Neural cell (in vitro differentiated cells): Measurements from ENCODE around the gene ACTR10. TPM values are rescaled to one million over a fixed set of nuclear protein-coding genes. Genes with fewer than 3 reads are reported as not detected.

Source experiments
- H2AFZ ChIP-seq: fragments of 200-600, 300-800 bp; sonication (generic), shearing (Covaris generic); 2 replicates; pipeline ENCODE4 v1.6.0; 2014; ENCODE audit warnings: low read depth, mild to moderate bottlenecking, antibody characterized with exemption, low read length, moderate library complexity
- H3F3A ChIP-seq: fragments of 200-600 bp; shearing (Covaris generic); 2 replicates; pipeline ENCODE4 v1.6.1; 2016; ENCODE audit warnings: mild to moderate bottlenecking, moderate library complexity, mixed read lengths, antibody characterized with exemption, low read length; ENCODE audit not compliant: insufficient read depth, poor library complexity, severe bottlenecking
- H3K27ac ChIP-seq: fragments of 200-600, 300-800 bp; sonication (generic), shearing (Covaris generic); 2 replicates; pipeline ENCODE4 v1.5.1; 2014; ENCODE audit warnings: mild to moderate bottlenecking, low read length, moderate library complexity
- H3K27me3 ChIP-seq: fragments of 300-800, 200-600 bp; sonication (generic), shearing (Covaris generic); 2 replicates; pipeline ENCODE4 v1.6.0; 2014; ENCODE audit warnings: mild to moderate bottlenecking, low read depth, low read length, moderate library complexity; ENCODE audit not compliant: insufficient read depth
- H3K36me3 ChIP-seq: fragments of 300-800, 200-600 bp; sonication (generic), shearing (Covaris generic); 2 replicates; pipeline ENCODE4 v1.5.1; 2014; ENCODE audit warnings: mild to moderate bottlenecking, antibody characterized with exemption, low read length, moderate library complexity; ENCODE audit not compliant: insufficient read depth
- H3K4me2 ChIP-seq: fragments of 300-800, 200-600 bp; sonication (generic), shearing (Covaris generic); 2 replicates; pipeline ENCODE4 v1.6.0; 2014; ENCODE audit warnings: mild to moderate bottlenecking, low read length
- H3K4me3 ChIP-seq: fragments of 300-800, 200-600 bp; sonication (generic), shearing (Covaris generic); 2 replicates; pipeline ENCODE4 v1.5.1; 2014; ENCODE audit warnings: mild to moderate bottlenecking, low read length, moderate library complexity
- H3K79me2 ChIP-seq: fragments of 200-600 bp; shearing (Covaris generic); replicated peaks from 2 replicates; pipeline ENCODE4 v1.6.0; 2014; ENCODE audit warnings: mild to moderate bottlenecking, low read length, moderate library complexity; ENCODE audit not compliant: insufficient read depth
- H3K9ac ChIP-seq: fragments of 300-800, 200-600 bp; sonication (generic), shearing (Covaris generic); 2 replicates; pipeline ENCODE4 v1.6.1; 2016; ENCODE audit warnings: mild to moderate bottlenecking, low read length, mixed read lengths
- H3K9me2 ChIP-seq: fragments of 200-600 bp; shearing (Covaris generic); 2 replicates; pipeline ENCODE4 v1.6.1; 2016; ENCODE audit warnings: mild to moderate bottlenecking, low read length, mixed read lengths; ENCODE audit not compliant: insufficient read depth
- H3K9me3 ChIP-seq: fragments of 200-600, 300-800 bp; sonication (generic), shearing (Covaris generic); 2 replicates; pipeline ENCODE4 v1.6.1; 2016; ENCODE audit warnings: mild to moderate bottlenecking, mixed run types, low read length, moderate library complexity, mixed read lengths
- H4K20me1 ChIP-seq: fragments of 200-600 bp; shearing (Covaris generic); 2 replicates; pipeline ENCODE4 v1.6.1; 2016; ENCODE audit warnings: mild to moderate bottlenecking, mixed run types; ENCODE audit not compliant: insufficient read depth
- EZH2 ChIP-seq: fragments of 200-600, 300-800 bp; shearing (Covaris generic), sonication (generic); IDR thresholded peaks from 2 replicates; pipeline ENCODE4 v1.6.1; 2014; ENCODE audit warnings: antibody characterized with exemption, low read length, borderline replicate concordance, mild to moderate bottlenecking; ENCODE audit not compliant: insufficient read depth, poor library complexity, severe bottlenecking
- MXI1 ChIP-seq: fragments of 450-650 bp; conservative IDR thresholded peaks from 2 replicates; pipeline ENCODE4 v1.6.1; 2014; ENCODE audit warnings: antibody characterized with exemption, mild to moderate bottlenecking; ENCODE audit not compliant: poor library complexity, severe bottlenecking
- RAD21 ChIP-seq: fragments of 450-650 bp; conservative IDR thresholded peaks from 2 replicates; pipeline ENCODE4 v1.6.1; 2014; ENCODE audit warnings: antibody characterized with exemption, mild to moderate bottlenecking, moderate library complexity
- SMC3 ChIP-seq: fragments of 450-650 bp; conservative IDR thresholded peaks from 2 replicates; pipeline ENCODE4 v1.6.1; 2014; ENCODE audit warnings: antibody characterized with exemption, mild to moderate bottlenecking, moderate library complexity; ENCODE audit not compliant: poor library complexity
- polyA plus RNA-seq: library from polyadenylated mRNA; depleted of rRNA; stranded (reverse); fragments of >200 nt; gene quantifications from 2 replicates; pipeline ENCODE4 v1.2.3, GENCODE V29; 2014
- TF ChIP-seq, protein P1 (sequence below): IDR thresholded peaks from 2 replicates; pipeline ENCODE4 v1.6.1; 2012; ENCODE audit warnings: borderline replicate concordance
- TF ChIP-seq, protein P2 (sequence below): fragments of 450-650 bp; IDR thresholded peaks from 2 replicates; pipeline ENCODE4 v1.5.1; 2014; ENCODE audit warnings: antibody characterized with exemption, mild to moderate bottlenecking, moderate library complexity; ENCODE audit not compliant: poor library complexity, severe bottlenecking

The ACTR10 gene
- polyA plus RNA-seq, 1 donor from 2014 or later: 401 TPM

DNA sequence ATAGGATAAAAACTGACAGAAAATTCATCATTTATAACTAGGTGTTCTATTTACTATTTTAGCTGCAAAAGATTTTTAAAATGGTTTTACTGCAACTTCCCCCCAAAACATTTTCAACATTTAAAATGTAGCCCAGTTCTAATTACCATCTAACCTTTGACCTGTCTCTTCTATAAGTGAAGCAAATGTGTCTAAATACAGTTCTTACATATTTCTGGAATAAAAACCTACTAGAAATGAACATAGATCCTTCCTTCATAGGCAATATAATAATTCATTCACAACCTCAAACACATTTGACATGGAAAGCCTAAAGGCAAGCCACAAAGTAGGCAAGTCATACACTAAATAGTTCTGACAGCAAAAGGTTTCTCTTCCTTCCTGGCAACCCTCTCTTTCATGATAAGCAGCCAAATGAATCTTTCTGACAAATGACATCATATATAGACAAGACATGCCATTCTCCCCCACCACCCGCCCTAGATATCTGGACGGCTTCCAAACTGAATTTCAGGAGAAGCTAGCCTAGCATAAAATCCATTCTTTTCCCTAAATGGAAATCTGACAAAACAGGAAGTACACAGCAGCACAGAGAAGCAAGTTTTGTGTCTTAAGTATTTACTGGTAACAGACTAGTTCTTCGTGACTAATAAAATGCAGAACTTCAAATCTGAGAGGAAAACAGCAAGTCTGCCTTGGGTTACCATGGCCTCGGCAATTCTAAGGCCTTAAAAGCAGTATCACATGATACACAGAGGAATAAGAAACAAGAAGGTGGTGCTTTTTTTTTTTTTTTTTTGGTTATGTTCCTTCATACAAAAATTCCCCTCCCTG is 81.2 kb downstream of the ACTR10 start:
- no peaks in the 10 kb centered on the region for H3K9me3 ChIP-seq
- H3K27ac ChIP-seq: no peak overlapping the region
- no peak overlapping the region for H2AFZ ChIP-seq
- H3F3A ChIP-seq: no peaks in the 10 kb centered on the region
- H3K9me2 ChIP-seq: no peaks in the 10 kb centered on the region
- no peak overlapping the region for H3K4me2 ChIP-seq
- TF ChIP-seq RAD21 (no peak), MXI1 (no peak), SMC3 (no peak), EZH2 (no peak)
- TF ChIP-seq, protein P1, sequence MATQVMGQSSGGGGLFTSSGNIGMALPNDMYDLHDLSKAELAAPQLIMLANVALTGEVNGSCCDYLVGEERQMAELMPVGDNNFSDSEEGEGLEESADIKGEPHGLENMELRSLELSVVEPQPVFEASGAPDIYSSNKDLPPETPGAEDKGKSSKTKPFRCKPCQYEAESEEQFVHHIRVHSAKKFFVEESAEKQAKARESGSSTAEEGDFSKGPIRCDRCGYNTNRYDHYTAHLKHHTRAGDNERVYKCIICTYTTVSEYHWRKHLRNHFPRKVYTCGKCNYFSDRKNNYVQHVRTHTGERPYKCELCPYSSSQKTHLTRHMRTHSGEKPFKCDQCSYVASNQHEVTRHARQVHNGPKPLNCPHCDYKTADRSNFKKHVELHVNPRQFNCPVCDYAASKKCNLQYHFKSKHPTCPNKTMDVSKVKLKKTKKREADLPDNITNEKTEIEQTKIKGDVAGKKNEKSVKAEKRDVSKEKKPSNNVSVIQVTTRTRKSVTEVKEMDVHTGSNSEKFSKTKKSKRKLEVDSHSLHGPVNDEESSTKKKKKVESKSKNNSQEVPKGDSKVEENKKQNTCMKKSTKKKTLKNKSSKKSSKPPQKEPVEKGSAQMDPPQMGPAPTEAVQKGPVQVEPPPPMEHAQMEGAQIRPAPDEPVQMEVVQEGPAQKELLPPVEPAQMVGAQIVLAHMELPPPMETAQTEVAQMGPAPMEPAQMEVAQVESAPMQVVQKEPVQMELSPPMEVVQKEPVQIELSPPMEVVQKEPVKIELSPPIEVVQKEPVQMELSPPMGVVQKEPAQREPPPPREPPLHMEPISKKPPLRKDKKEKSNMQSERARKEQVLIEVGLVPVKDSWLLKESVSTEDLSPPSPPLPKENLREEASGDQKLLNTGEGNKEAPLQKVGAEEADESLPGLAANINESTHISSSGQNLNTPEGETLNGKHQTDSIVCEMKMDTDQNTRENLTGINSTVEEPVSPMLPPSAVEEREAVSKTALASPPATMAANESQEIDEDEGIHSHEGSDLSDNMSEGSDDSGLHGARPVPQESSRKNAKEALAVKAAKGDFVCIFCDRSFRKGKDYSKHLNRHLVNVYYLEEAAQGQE: no peak
- TF ChIP-seq, protein P2, sequence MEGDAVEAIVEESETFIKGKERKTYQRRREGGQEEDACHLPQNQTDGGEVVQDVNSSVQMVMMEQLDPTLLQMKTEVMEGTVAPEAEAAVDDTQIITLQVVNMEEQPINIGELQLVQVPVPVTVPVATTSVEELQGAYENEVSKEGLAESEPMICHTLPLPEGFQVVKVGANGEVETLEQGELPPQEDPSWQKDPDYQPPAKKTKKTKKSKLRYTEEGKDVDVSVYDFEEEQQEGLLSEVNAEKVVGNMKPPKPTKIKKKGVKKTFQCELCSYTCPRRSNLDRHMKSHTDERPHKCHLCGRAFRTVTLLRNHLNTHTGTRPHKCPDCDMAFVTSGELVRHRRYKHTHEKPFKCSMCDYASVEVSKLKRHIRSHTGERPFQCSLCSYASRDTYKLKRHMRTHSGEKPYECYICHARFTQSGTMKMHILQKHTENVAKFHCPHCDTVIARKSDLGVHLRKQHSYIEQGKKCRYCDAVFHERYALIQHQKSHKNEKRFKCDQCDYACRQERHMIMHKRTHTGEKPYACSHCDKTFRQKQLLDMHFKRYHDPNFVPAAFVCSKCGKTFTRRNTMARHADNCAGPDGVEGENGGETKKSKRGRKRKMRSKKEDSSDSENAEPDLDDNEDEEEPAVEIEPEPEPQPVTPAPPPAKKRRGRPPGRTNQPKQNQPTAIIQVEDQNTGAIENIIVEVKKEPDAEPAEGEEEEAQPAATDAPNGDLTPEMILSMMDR: no peak
- no peaks in the 10 kb centered on the region for H4K20me1 ChIP-seq
- peaks cover 61% of the 10 kb centered on the region for H3K79me2 ChIP-seq
- no peak overlapping the region for H3K4me3 ChIP-seq
- H3K36me3 ChIP-seq: peaks cover 11% of the 10 kb centered on the region
- H3K27me3 ChIP-seq: no peaks in the 10 kb centered on the region
- H3K9ac ChIP-seq: no peak overlapping the region

DNA sequence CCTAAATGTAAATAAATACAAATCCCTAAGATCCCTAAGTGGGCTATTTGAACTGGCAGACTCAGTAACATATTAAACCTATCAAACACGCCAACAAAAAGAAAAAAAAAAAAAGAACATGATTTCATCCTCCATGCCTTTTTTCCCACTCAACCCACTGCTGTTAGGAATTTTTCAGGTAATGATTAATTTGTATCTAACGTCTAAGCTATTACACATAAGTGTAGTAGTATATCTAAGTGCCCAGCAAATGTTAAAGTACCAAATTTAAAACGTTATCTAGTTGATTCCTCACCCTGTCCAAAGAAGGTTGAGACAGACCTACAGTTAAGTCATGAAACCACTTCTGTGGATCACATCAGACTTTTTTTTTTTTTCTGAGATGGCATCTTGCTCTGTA is 82.0 kb downstream of the ACTR10 start:
- Histone ChIP-seq H3K9me3 (no peaks in the 10 kb centered on the region), H3K4me2 (no peak overlapping the region), H3F3A (no peaks in the 10 kb centered on the region), H3K79me2 (peaks cover 62% of the 10 kb centered on the region), H3K4me3 (no peak overlapping the region), H4K20me1 (no peaks in the 10 kb centered on the region), H3K27me3 (no peaks in the 10 kb centered on the region), H3K27ac (no peak overlapping the region), H3K9ac (no peak overlapping the region), H3K36me3 (peaks cover 11% of the 10 kb centered on the region), H2AFZ (no peak overlapping the region), H3K9me2 (no peaks in the 10 kb centered on the region)
- TF ChIP-seq, protein P1: no peak
- TF ChIP-seq EZH2: no peak
